ENCODE results near the gene SLC16A10. TPM values are rescaled to one million over a fixed set of nuclear protein-coding genes. Genes with fewer than 3 reads are reported as not detected.
A peak's percentile ranks its signal among the peaks of the same experiment; 100 is the strongest.

SLC16A10 gene
- total RNA-seq, 2 experiments from 2014 or later = 11.5 to 12.2 TPM

DNA sequence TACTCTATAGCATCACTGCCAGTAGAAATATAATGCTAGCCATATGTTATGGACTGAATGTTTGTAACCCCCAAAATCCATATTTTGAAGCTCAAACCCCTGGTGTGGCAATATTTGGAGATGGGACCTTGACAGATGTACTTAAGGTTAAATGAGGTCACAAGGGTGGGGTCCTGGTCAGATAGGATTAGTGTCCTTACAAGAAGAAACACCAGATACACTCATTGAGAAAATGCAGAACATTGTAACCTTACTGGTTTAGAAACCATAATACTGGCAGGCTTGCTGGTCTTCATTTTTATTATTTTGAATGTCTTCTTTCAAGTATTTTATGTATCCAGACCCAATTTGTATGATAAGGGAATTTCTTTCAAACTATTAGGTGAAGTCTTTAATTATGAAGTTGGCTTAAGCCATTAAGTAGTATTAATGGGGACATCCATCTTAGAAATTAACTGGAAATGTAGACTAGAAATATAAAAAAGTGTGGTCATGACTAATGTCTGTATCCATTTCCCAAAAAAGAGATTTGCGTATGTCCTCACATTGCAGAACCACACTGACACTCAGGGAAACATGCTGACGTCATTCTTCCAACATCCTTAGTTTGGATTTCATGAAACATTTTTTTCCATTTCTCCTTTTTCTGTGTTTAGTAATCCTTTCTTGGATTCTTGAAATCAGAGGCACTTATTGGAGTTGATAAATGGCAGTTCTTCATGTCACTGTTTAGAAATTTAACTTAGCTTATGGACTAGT is 32.4 kb downstream of the SLC16A10 start:
- intact Hi-C loops (cut with micrococcal nuclease) = no loop called here
- H3K4me1 Mint-ChIP-seq (ENCODE audit: low read depth) = peaks cover 39% of the 10 kb centered on the region
- ChIA-PET CTCF (interaction anchor here (1.0 to 1.5 kb wide), 2 partner anchors 45 to 62 kb away, joined by 3 read pairs; no protein-coding TSS in a partner anchor), POLR2A (no interaction called here)
- TF ChIP-seq, protein P1, sequence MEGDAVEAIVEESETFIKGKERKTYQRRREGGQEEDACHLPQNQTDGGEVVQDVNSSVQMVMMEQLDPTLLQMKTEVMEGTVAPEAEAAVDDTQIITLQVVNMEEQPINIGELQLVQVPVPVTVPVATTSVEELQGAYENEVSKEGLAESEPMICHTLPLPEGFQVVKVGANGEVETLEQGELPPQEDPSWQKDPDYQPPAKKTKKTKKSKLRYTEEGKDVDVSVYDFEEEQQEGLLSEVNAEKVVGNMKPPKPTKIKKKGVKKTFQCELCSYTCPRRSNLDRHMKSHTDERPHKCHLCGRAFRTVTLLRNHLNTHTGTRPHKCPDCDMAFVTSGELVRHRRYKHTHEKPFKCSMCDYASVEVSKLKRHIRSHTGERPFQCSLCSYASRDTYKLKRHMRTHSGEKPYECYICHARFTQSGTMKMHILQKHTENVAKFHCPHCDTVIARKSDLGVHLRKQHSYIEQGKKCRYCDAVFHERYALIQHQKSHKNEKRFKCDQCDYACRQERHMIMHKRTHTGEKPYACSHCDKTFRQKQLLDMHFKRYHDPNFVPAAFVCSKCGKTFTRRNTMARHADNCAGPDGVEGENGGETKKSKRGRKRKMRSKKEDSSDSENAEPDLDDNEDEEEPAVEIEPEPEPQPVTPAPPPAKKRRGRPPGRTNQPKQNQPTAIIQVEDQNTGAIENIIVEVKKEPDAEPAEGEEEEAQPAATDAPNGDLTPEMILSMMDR (IDR thresholded peaks at IDR 0.05) = no peak
- H3K4me3 Mint-ChIP-seq = no peak overlapping the region
- H3K9me3 Mint-ChIP-seq = no peaks in the 10 kb centered on the region
- no peak for DNase-seq
- peaks cover 10% of the 10 kb centered on the region for H3K36me3 Mint-ChIP-seq (ENCODE audit: low read depth)
- H3K27ac Mint-ChIP-seq = no peak overlapping the region
- no peak for ATAC-seq
- H3K27me3 Mint-ChIP-seq = no peaks in the 10 kb centered on the region

DNA sequence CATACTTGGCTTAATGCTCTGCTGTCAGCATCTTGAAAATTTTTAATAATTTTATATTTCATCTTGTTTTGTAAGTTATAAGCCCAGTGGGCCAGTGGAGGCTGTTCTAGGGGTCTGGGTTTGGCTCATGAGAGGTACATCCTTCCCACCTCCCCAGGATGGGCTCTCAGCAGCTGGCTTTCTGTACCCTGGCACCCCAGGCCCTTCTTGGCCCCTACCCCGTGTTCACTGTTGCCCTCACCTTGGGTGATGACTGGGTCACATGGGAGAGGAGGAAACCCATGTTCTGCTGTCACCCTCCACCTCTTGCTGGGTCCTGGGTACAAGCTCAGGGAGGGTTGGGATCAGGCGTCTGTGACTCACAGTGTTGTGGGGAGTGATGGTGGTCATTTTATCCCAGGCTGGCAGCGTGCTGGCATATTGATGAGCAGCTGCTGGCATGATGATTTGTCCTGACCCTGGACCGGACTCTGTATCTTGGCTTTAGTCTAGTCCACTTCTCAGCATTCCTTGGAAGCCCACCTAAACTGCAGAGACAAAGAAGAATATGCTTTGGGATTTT is 34.6 kb downstream of the SLC16A10 start:
- ChIA-PET CTCF (interaction anchor here (1.7 kb wide), 1 partner anchor 64 kb away, joined by 7 read pairs; no protein-coding TSS in a partner anchor), POLR2A (no interaction called here)
- peaks cover 28% of the 10 kb centered on the region for H3K4me1 Mint-ChIP-seq (ENCODE audit: low read depth)
- TF ChIP-seq, protein P1 (IDR thresholded peaks at IDR 0.05) = no peak
- intact Hi-C loops (cut with micrococcal nuclease) = no loop called here
- peaks cover 10% of the 10 kb centered on the region for H3K36me3 Mint-ChIP-seq (ENCODE audit: low read depth)
- DNase-seq (no peak), ATAC-seq (no peak)
- peak overlapping the region; percentile 36 for H3K27ac Mint-ChIP-seq
- no peak overlapping the region for H3K4me3 Mint-ChIP-seq
- no peaks in the 10 kb centered on the region for H3K27me3 Mint-ChIP-seq
- no peaks in the 10 kb centered on the region for H3K9me3 Mint-ChIP-seq

DNA sequence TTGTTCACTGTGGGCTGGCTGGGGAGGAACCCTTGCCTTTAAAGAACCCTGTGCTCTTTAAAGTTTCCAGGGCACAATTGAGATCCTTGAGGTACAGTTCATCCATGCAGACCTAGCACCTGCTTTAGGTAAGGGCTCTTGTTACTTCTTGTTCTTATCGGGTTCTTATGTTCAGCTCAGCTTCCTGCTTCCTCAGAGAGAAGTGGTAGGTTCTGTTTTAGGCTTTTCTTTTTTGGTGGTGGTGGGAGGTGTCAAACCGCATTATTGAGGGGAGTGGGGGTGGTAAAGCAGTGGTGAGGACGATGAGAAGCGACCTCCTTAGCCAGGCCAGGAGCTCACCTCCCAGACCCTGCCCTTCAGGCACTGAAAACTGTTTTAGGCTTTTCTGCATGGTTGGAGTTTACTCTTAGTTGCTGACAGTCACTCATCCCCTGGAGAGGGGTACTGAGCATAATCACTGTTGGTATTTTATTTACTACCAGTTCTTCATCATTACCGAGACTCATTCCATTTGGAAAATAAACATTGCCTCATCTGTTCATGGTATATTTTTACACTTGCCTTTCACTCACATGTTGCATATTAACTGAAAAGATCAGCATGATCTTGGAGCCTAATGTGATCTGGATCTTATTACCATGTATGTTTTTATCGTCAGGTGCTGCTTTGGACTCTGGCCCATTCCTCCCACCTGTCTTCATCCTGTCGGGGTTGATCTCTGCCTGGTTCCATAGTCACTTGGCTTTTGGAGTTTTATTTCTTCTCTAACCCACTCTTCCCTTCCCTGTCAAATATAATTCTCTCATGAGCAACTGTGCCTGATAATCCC is 35.4 kb downstream of the SLC16A10 start:
- Mint-ChIP-seq H3K27ac (peak overlapping the region; percentile 60), H3K9me3 (no peaks in the 10 kb centered on the region), H3K4me3 (no peak overlapping the region), H3K27me3 (no peaks in the 10 kb centered on the region), H3K36me3 (ENCODE audit: low read depth) (peaks cover 7% of the 10 kb centered on the region), H3K4me1 (ENCODE audit: low read depth) (peaks cover 28% of the 10 kb centered on the region)
- POLR2A ChIA-PET = interaction anchor here (0.6 kb wide), 1 partner anchor 78 kb away, joined by 3 read pairs; no protein-coding TSS in a partner anchor
- peak; percentile 70 for ATAC-seq
- peak; percentile 49 for DNase-seq
- CTCF ChIA-PET = interaction anchor here (1.7 kb wide), 1 partner anchor 65 kb away, joined by 7 read pairs; no protein-coding TSS in a partner anchor
- intact Hi-C loops (cut with micrococcal nuclease) = no loop called here
- TF ChIP-seq, protein P1 (IDR thresholded peaks at IDR 0.05) = no peak

DNA sequence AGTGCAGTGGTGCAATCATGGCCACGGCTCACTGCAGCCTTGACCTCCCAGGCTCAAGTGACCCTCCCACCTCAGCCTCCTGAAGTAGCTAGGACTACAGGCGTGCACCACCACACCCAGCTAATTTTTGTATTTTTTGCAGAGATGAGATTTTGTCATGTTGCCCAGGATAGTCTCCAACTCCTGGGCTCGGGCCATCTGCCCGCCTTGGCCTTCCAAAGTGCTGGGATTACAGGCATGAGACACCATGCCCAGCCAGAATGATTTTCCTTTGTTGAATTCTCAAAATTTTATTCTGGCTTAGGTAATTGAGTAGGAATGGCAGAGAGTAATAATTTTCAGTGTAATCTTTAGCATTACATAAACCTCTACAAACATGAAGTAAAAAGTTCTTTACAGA is 37.1 kb downstream of the SLC16A10 start:
- Mint-ChIP-seq H3K27me3 (no peaks in the 10 kb centered on the region), H3K4me3 (no peak overlapping the region), H3K4me1 (ENCODE audit: low read depth) (peaks cover 30% of the 10 kb centered on the region), H3K9me3 (no peaks in the 10 kb centered on the region), H3K36me3 (ENCODE audit: low read depth) (no peaks in the 10 kb centered on the region), H3K27ac (no peak overlapping the region)
- DNase-seq (no peak), ATAC-seq (no peak)
- POLR2A ChIA-PET = no interaction called here
- intact Hi-C loops (cut with micrococcal nuclease) = no loop called here
- CTCF ChIA-PET = no interaction called here
- TF ChIP-seq, protein P1 (IDR thresholded peaks at IDR 0.05) = no peak
